ENCODE measurements around the gene CDPF1. TPM values are rescaled to one million over a fixed set of nuclear protein-coding genes. Genes with fewer than 3 reads are reported as not detected.

CDPF1 gene
- total RNA-seq, 1 experiment from 2014 or later = 8.1 TPM

- Histone ChIP-seq H3K79me2 (ENCODE audit: insufficient read depth, low read length) (no peaks in the 10 kb centered on the region), H3K27ac (ENCODE audit: insufficient read length, low read depth, low read length) (no peak overlapping the region), H2AFZ (ENCODE audit: low read length) (no peak overlapping the region), H2BK5ac (ENCODE audit: insufficient read length, low read length) (no peak overlapping the region), H3K4ac (ENCODE audit: low read depth, low read length) (no peak overlapping the region), H3T11ph (ENCODE audit: low read length) (no peak overlapping the region), H3K14ac (ENCODE audit: insufficient read depth, low read length) (no peak overlapping the region), H2BK20ac (ENCODE audit: low read depth, low read length, poor library complexity, severe bottlenecking) (no peak overlapping the region), H3K9me3 (ENCODE audit: control insufficient read depth, low read depth, low read length) (no peaks in the 10 kb centered on the region), H2BK120ac (ENCODE audit: low read depth, low read length, poor library complexity, severe bottlenecking) (no peak overlapping the region), H3K79me1 (ENCODE audit: insufficient read depth, low read depth, low read length, poor library complexity, severe bottlenecking) (no peaks in the 10 kb centered on the region), H3K23me2 (ENCODE audit: insufficient read length, low read depth, low read length, poor library complexity, severe bottlenecking) (no peaks in the 10 kb centered on the region), H3K4me1 (ENCODE audit: insufficient read depth, low read length) (no peaks in the 10 kb centered on the region), H2BK12ac (ENCODE audit: insufficient read length, low read depth, low read length) (no peak overlapping the region), H4K5ac (ENCODE audit: insufficient read length, low read depth, low read length) (no peak overlapping the region), H3K9ac (ENCODE audit: extremely low read depth, insufficient read length, low read length) (no peak overlapping the region), H3K56ac (ENCODE audit: insufficient read length, low read depth, low read length) (no peak overlapping the region), H4K20me1 (ENCODE audit: control insufficient read depth, insufficient read depth, insufficient read length) (no peaks in the 10 kb centered on the region), H3K18ac (ENCODE audit: insufficient read length, low read depth, low read length) (no peak overlapping the region), H3K23ac (ENCODE audit: insufficient read length, low read depth, low read length) (no peak overlapping the region), H3K27me3 (ENCODE audit: insufficient read depth, low read length) (no peaks in the 10 kb centered on the region), H4K91ac (ENCODE audit: insufficient read length, low read depth, low read length) (no peak overlapping the region), H2BK15ac (ENCODE audit: low read depth, low read length) (no peak overlapping the region), H4K8ac (replicated peaks; ENCODE audit: insufficient read length, low read depth, low read length) (no peak overlapping the region), H3K4me2 (ENCODE audit: insufficient read depth, insufficient read length, low read length) (no peak overlapping the region), H2AK5ac (ENCODE audit: insufficient read length, low read length) (no peak overlapping the region)
- H3K4me3 Mint-ChIP-seq = no peak overlapping the region
- peaks cover 3% of the 10 kb centered on the region; the same call in 1 of the 2 replicates for H3K27me3 Mint-ChIP-seq (ENCODE audit: low read depth)
- no CpG with 5 or more reads among the region's 8 CpGs for WGBS (ENCODE audit: extremely low coverage, insufficient read length, low lambda C conversion rate)
- DNase-seq = no peak
- peaks cover 0 to 7% (median 0%) of the 10 kb centered on the region in 3 experiments; a peak in 1 of 7 replicates for H3K36me3 Mint-ChIP-seq (ENCODE audit: insufficient read depth in 1 of 3, low read depth in 3 of 3)
- 0 out of 7 replicates have a peak overlapping the region, but pooled peaks of 1 of the 3 experiments have one; percentile 14 for H3K27ac Mint-ChIP-seq
- H3K4me1 Mint-ChIP-seq = peaks cover 12 to 14% of the 10 kb centered on the region in 2 experiments
- no peaks in the 10 kb centered on the region for H3K9me3 Mint-ChIP-seq
- no peak for TF ChIP-seq CTCF (conservative IDR thresholded peaks at IDR 0.05)
These were observed 53.8 kb downstream of the CDPF1 start for GRCh38 chr22:46196278-46196677.
